ENCODE data around the gene RPL9.
"Not testable (repeated sequence)": the region's sequence is repeated elsewhere in the genome, so short reads cannot be mapped to it uniquely, and the experiment has no call there.

RPL9 gene

DNA sequence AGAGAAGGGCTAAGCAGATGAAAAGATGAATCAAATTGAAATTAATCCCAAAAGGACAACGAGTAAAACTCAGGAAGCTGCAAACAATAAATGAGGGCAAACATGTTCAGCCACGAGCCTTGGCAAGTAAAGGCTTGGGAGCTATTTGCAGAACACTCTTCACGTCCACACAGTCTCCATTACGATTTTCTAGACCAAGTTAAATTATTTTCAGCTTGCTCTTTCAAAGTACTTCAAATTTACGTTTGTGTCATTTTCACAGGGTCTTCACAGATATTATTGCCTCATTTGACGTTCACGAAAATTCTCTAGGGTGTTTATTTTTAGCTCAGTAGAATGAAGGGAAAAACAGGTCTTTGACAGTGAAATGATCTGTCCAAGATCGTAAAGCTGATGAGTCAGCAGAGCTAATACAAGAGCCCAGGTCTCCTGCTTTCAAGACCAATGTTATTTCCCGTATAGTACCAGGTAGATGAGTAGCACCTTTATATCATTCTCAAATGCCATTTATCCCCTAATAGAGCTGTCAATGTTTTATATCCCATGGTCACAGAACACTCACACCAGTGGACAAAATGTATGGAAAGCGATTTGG is 31.1 kb downstream of the RPL9 start:
- in situ Hi-C loops (cut with HindIII; ENCODE audit: low sequenced_read_pairs) = no loop called here

DNA sequence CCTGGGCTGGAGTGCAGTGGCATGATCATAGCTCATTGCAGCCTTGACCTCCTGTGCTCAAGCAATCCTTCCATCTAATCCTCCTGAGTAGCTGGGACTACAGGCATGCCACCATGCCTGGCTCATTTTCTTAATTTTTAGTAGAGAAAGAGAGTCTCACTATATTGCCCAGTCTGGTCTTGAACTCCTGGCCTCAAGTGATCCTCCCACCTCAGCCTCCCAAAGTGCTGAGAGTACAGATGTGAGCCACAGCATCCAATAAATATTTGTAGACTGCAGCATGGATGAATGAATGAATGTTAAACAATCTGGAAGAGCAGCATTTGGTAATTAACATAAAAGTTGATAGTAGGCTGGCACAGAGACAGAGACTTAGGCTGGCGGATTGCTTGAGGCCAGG is 32.0 kb downstream of the RPL9 start:
- in situ Hi-C loops (cut with HindIII; ENCODE audit: low sequenced_read_pairs) = no loop called here

DNA sequence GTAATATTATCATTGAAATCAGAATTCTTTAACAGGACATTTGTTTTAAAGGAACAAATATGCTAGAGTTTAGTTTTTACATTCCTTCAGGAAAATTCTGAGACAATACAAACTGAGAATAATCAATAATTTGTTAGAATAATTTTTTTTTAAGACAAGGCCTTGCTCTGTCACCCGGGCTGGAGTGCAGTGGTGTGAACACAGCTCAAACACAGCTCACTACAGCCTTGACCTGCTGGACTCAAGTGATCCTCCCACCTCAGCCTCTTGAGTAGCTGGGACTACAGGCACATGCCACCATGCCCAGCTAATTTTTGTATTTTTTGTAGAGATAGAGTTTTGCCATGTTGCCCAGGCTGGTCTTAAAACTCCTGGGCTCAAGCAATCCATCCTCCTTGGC is 33.4 kb downstream of the RPL9 start:
- in situ Hi-C loops (cut with HindIII; ENCODE audit: low sequenced_read_pairs) = not testable (repeated sequence)

DNA sequence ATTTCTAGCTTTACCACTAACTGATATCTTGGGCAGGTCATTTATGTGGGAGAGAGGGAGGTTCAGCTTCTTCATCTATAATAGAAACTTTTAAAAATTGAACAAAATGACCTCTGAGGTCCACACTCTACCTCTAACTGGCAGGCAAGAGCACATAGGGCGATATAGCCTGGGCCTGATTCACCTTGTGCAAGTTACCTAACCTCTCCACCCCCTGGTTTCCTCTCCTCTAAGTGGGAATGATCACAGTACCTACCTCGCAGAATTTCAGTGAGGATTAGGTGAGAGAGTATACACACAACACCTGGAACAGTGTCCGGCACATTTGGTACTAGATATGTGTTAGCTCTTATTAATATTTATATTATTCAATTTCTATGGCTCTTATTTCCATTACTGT is 36.5 kb downstream of the RPL9 start:
- in situ Hi-C loops (cut with HindIII; ENCODE audit: low sequenced_read_pairs) = no loop called here

DNA sequence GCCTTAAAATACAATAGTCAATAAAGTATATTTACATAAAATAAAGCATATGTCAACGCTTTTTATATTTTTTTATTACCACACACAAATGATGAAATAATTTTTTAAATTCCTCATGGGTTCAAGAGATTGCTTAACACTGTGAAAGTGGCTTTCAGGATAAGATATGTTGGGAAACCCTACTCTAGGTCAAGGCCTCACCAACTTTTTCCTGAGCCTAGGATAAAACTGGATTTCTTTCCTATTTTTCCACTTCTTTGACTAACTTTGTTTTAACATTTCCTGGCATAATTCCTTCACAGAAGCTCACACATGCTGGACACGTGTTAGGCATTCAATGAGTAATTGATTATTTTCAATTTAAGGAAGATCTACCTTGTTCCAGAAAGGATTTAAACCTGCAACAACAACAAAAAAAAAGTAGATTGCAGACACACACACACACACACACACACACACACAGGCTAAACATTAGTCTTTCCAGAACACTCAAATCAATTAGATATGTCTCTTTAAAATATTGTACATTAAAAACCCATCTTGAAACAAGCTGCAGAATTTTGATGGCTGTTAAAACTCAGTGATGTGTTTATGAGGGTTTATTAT is 42.9 kb downstream of the RPL9 start:
- in situ Hi-C loops (cut with HindIII; ENCODE audit: low sequenced_read_pairs) = no loop called here

GRCh38 chr4:39411561-39411960 is 47.2 kb downstream of the RPL9 start:
- in situ Hi-C loops (cut with HindIII; ENCODE audit: low sequenced_read_pairs) = not testable (repeated sequence)

- in situ Hi-C loops (cut with HindIII; ENCODE audit: low sequenced_read_pairs) = no loop called here
These were observed 48.3 kb downstream of the RPL9 start for GRCh38 chr4:39410415-39410814.

- in situ Hi-C loops (cut with HindIII; ENCODE audit: low sequenced_read_pairs) = no loop called here
These were observed 51.2 kb downstream of the RPL9 start for GRCh38 chr4:39407584-39407885.

DNA sequence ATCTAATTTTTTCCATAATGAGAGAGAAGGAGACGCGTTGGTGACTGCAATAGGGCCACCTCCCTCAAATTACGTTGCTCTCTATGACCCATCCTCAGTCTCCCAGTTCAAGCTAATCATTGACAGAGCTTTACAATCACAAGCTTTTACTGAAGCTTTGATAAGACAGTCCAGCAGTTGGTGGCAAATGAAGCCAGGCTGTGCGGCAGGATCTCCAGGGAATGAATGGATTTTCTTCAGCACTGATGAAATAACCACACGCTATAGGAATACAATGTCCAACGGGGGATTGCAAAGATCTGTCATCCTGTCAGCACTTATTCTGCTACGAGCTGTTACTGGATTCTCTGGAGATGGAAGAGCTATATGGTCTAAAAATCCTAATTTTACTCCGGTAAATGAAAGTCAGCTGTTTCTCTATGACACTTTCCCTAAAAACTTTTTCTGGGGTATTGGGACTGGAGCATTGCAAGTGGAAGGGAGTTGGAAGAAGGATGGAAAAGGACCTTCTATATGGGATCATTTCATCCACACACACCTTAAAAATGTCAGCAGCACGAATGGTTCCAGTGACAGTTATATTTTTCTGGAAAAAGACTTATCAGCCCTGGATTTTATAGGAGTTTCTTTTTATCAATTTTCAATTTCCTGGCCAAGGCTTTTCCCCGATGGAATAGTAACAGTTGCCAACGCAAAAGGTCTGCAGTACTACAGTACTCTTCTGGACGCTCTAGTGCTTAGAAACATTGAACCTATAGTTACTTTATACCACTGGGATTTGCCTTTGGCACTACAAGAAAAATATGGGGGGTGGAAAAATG is 51.7 kb downstream of the RPL9 start, which contains the start of gene KLB:
Gene KLB, plus strand, starts transcription at position 168 of the 821 bp plus-strand sequence. Its CDS starts 20 bp downstream, at position 188.
- in situ Hi-C loops (cut with HindIII; ENCODE audit: low sequenced_read_pairs) = no loop called here

All from DLD1 (cell line).